HEK293T (cell line): Measurements from ENCODE around the gene LRP1B.

ENCODE experiments used
- BHLHE40 ChIP-seq: fragments of 450-650 bp; IDR thresholded peaks from 2 replicates; pipeline ENCODE4 v1.6.1; 2016; ENCODE audit warnings: mild to moderate bottlenecking, moderate library complexity, borderline replicate concordance
- ELF4 ChIP-seq: fragments of 450-650 bp; IDR thresholded peaks from 2 replicates; pipeline ENCODE4 v1.6.1; 2017; ENCODE audit warnings: antibody characterized with exemption
- FOXA1 ChIP-seq: fragments of 450-650 bp; IDR thresholded peaks from 2 replicates; pipeline ENCODE4 v1.6.1; 2016; ENCODE audit warnings: mild to moderate bottlenecking
- FOXK2 ChIP-seq: fragments of 450-650 bp; IDR thresholded peaks from 2 replicates; pipeline ENCODE4 v1.6.1; 2016; ENCODE audit warnings: mild to moderate bottlenecking
- L3MBTL2 ChIP-seq: fragments of 450-650 bp; conservative IDR thresholded peaks from 2 replicates; pipeline ENCODE4 v1.6.1; 2016; ENCODE audit warnings: mild to moderate bottlenecking
- PKNOX1 ChIP-seq: fragments of 450-650 bp; IDR thresholded peaks from 2 replicates; pipeline ENCODE4 v1.6.1; 2016
- SP1 ChIP-seq: fragments of 450-650 bp; IDR thresholded peaks from 2 replicates; pipeline ENCODE4 v1.6.1; 2017
- SUZ12 ChIP-seq: fragments of 450-650 bp; IDR thresholded peaks from 2 replicates; pipeline ENCODE4 v1.6.1; 2016; ENCODE audit warnings: mild to moderate bottlenecking
- ZNF384 ChIP-seq: fragments of 450-650 bp; IDR thresholded peaks from 2 replicates; pipeline ENCODE4 v1.6.1; 2016

- no peak for TF ChIP-seq ELF4
- TF ChIP-seq ZNF384 = no peak
- TF ChIP-seq BHLHE40 = no peak
- no peak for TF ChIP-seq FOXK2
- no peak for TF ChIP-seq L3MBTL2
- TF ChIP-seq PKNOX1 = no peak
- TF ChIP-seq FOXA1 = no peak
- TF ChIP-seq SP1 = no peak
- no peak for TF ChIP-seq SUZ12
Measured at GRCh38 chr2:140949932-140950331, 1180.9 kb downstream of the LRP1B start.
